Fibroblast of pulmonary artery (primary cell): ENCODE measurements around the gene GPR143.

Source experiments
- DNase-seq: peaks from one replicate; pipeline ENCODE4 v3.0.0-alpha.2; 2010; ENCODE audit warnings: low read depth
- H3K4me3 ChIP-seq: replicated peaks from 2 replicates; pipeline ENCODE4 v1.5.1; 2011; ENCODE audit warnings: low read depth, mild to moderate bottlenecking, control low read depth, low read length, moderate library complexity
- CTCF ChIP-seq: IDR thresholded peaks from 2 replicates; pipeline ENCODE4 v1.5.1; 2011; ENCODE audit warnings: mild to moderate bottlenecking, control low read depth, low read length, inconsistent platforms; ENCODE audit errors: missing control alignments

The GPR143 gene

GRCh38 chrX:9785944-9786797 lies 20.5 kb upstream of the GPR143 start, which contains the start of gene SHROOM2:
Gene SHROOM2 (plus strand): TSS chrX:9786429. CDS start chrX:9786546, 117 bp downstream.
- peak; percentile 31 for DNase-seq
- H3K4me3 ChIP-seq, result peak within 1 kb of the TSS; percentile 67
- no peak for TF ChIP-seq CTCF

- no peak for DNase-seq
- TF ChIP-seq CTCF, result no peak
- H3K4me3 ChIP-seq, result peak overlapping the region; percentile 67
Measured at GRCh38 chrX:9785254-9785943, 19.8 kb upstream of the GPR143 start.

- no peak for TF ChIP-seq CTCF
- DNase-seq, result no peak
- no peak overlapping the region for H3K4me3 ChIP-seq
Measured at GRCh38 chrX:9784332-9784731, 18.7 kb upstream of the GPR143 start.

- no peak overlapping the region for H3K4me3 ChIP-seq
- no peak for DNase-seq
- no peak for TF ChIP-seq CTCF
Measured at GRCh38 chrX:9781941-9782340, 16.3 kb upstream of the GPR143 start.

- no peak for TF ChIP-seq CTCF
- no peak for DNase-seq
- H3K4me3 ChIP-seq, result no peak overlapping the region
Measured at GRCh38 chrX:9775930-9776329, 10.3 kb upstream of the GPR143 start.

GRCh38 chrX:9772943-9773342 lies 7.3 kb upstream of the GPR143 start:
- no peak for DNase-seq
- no peak for TF ChIP-seq CTCF
- no peak overlapping the region for H3K4me3 ChIP-seq
